Prostate gland (tissue), 2 donors: ENCODE data around the gene HGFAC. TPM values are rescaled to one million over a fixed set of nuclear protein-coding genes. Genes with fewer than 3 reads are reported as not detected.

ENCODE experiments used
- DNase-seq: peaks from one replicate; pipeline ENCODE4 v3.0.0-alpha.2; 2019; ENCODE audit warnings: low spot score
- H3K27ac ChIP-seq, 2 donors: fragments of 200-600 bp; sonication (generic); 2 replicates each; pipeline ENCODE4 v1.5.1; 2017 to 2019
- H3K27me3 ChIP-seq: fragments of 200-600 bp; sonication (generic); replicated peaks from 2 replicates; pipeline ENCODE4 v1.5.1; 2019; ENCODE audit not compliant: insufficient read depth
- H3K36me3 ChIP-seq, 2 donors: fragments of 200-600 bp; sonication (generic); 1 replicate in 1 of 2; 2 replicates in 1 of 2; pipeline versions ENCODE4 v1.5.1 to v1.8.1; 2017 to 2019
- H3K4me1 ChIP-seq: fragments of 200-600 bp; sonication (generic); replicated peaks from 2 replicates; pipeline ENCODE4 v1.5.1; 2019
- H3K4me3 ChIP-seq, 2 donors: fragments of 200-600 bp; sonication (generic); 2 replicates each; pipeline ENCODE4 v1.5.1; 2017 to 2019
- H3K9me3 ChIP-seq: fragments of 200-600 bp; sonication (generic); 2 replicates; pipeline ENCODE4 v1.5.1; 2017
- CTCF ChIP-seq, 4 experiments: fragments of 200-600 bp in 2 of 4; fragments of 450-650 bp in 2 of 4; sonication (generic) in 2 of 4; IDR thresholded peaks; 1 replicate in 3 of 4; 2 replicates in 1 of 4; pipeline ENCODE4 v1.5.1; 2016 to 2019; ENCODE audit warnings: antibody characterized with exemption in 4 of 4, mild to moderate bottlenecking in 2 of 4, moderate library complexity in 2 of 4
- POLR2A ChIP-seq: fragments of 450-650 bp; IDR thresholded peaks from one replicate; pipeline ENCODE4 v1.6.1; 2016; ENCODE audit warnings: antibody characterized with exemption, mild to moderate bottlenecking
- POLR2AphosphoS5 ChIP-seq: sonication (generic); formaldehyde crosslinking; IDR thresholded peaks from one replicate; pipeline ENCODE4 v1.6.1; 2017; ENCODE audit warnings: antibody characterized with exemption
- WGBS: methylation state at CpG from one replicate; pipeline ENCODE4 v1.1.5; 2018; 5-methylcytosine and 5-hydroxymethylcytosine counted together
- intact Hi-C: fragments of 100-400 bp; cut with DNase I; formaldehyde crosslinking; loops from one replicate; pipeline ENCODE4 v1.14.2; 2022
- total RNA-seq, 2 donors: library from RNA; depleted of rRNA; stranded (reverse); fragments of >200 nt; gene quantifications; one replicate each; pipeline ENCODE4 v1.1.0, GENCODE V29; 2016

Gene HGFAC
- total RNA-seq, 2 donors from 2014 or later: 0.27 to 1.9 TPM

GRCh38 chr4:3489451-3489962 lies 47.7 kb downstream of the HGFAC start:
- no peak for TF ChIP-seq CTCF (IDR thresholded peaks at IDR 0.05)
- TF ChIP-seq POLR2AphosphoS5: no peak
- TF ChIP-seq POLR2A: no peak
- 52% methylated on average over 16 of the region's 20 CpGs for WGBS
- no peak for DNase-seq
- no peaks in the 10 kb centered on the region for H3K9me3 ChIP-seq
- no peaks in the 10 kb centered on the region for H3K36me3 ChIP-seq
- no peak overlapping the region for H3K27ac ChIP-seq
- H3K4me3 ChIP-seq: no peak overlapping the region
- intact Hi-C loops: no loop called here
- H3K4me1 ChIP-seq: peaks cover 7% of the 10 kb centered on the region
- H3K27me3 ChIP-seq: no peaks in the 10 kb centered on the region

GRCh38 chr4:3491681-3492405 lies 50.1 kb downstream of the HGFAC start:
- 49% methylated on average over 16 of the region's 17 CpGs for WGBS
- no peaks in the 10 kb centered on the region for H3K36me3 ChIP-seq

GRCh38 chr4:3492741-3493719 lies 51.3 kb downstream of the HGFAC start:
- Histone ChIP-seq H3K27me3 (no peaks in the 10 kb centered on the region), H3K36me3 (no peaks in the 10 kb centered on the region), H3K27ac (no peak overlapping the region), H3K9me3 (no peaks in the 10 kb centered on the region), H3K4me3 (no peak overlapping the region), H3K4me1 (no peaks in the 10 kb centered on the region)
- intact Hi-C loops: no loop called here
- WGBS: 71% methylated on average over 35 of the region's 55 CpGs
- TF ChIP-seq POLR2AphosphoS5: no peak
- TF ChIP-seq CTCF (IDR thresholded peaks at IDR 0.05): no peak
- no peak for TF ChIP-seq POLR2A
- no peak for DNase-seq

More at GRCh38 chr4:3491681-3492405, 50.1 kb downstream of the HGFAC start:
- no peak overlapping the region for H3K4me3 ChIP-seq
- H3K4me1 ChIP-seq: no peaks in the 10 kb centered on the region
- intact Hi-C loops: no loop called here
- H3K27me3 ChIP-seq: no peaks in the 10 kb centered on the region
- TF ChIP-seq CTCF (IDR thresholded peaks at IDR 0.05) (no peak), POLR2AphosphoS5 (no peak), POLR2A (no peak)
- no peaks in the 10 kb centered on the region for H3K9me3 ChIP-seq
- H3K27ac ChIP-seq: no peak overlapping the region
- no peak for DNase-seq

GRCh38 chr4:3493720-3494461 lies 52.1 kb downstream of the HGFAC start:
- Histone ChIP-seq H3K4me1 (no peaks in the 10 kb centered on the region), H3K36me3 (no peaks in the 10 kb centered on the region), H3K4me3 (no peak overlapping the region), H3K27ac (no peak overlapping the region), H3K27me3 (no peaks in the 10 kb centered on the region), H3K9me3 (no peaks in the 10 kb centered on the region)
- no peak for TF ChIP-seq POLR2AphosphoS5
- no peak for TF ChIP-seq POLR2A
- no peak for TF ChIP-seq CTCF (IDR thresholded peaks at IDR 0.05)
- intact Hi-C loops: no loop called here
- 56% methylated on average over 16 of the region's 20 CpGs for WGBS
- DNase-seq: no peak
